Middle frontal gyrus (tissue), 1 donor: ENCODE results near the gene KITLG.
"Not testable (repeated sequence)": the region's sequence is repeated elsewhere in the genome, so short reads cannot be mapped to it uniquely, and the experiment has no call there.

ENCODE experiments used
- DNase-seq: peaks from one replicate; pipeline ENCODE4 v3.0.0-alpha.2; 2015; ENCODE audit warnings: low spot score; ENCODE audit errors: extremely low spot score

KITLG gene

GRCh38 chr12:88496429-88496828 is 83.8 kb downstream of the KITLG start:
- no peak for DNase-seq

GRCh38 chr12:88495031-88495430 is 85.2 kb downstream of the KITLG start:
- no peak for DNase-seq

- DNase-seq = no peak
Observed at GRCh38 chr12:88494520-88494919, 85.8 kb downstream of the KITLG start.

- no peak for DNase-seq
Observed at GRCh38 chr12:88493636-88494035, 86.6 kb downstream of the KITLG start.

- DNase-seq = no peak
Observed at GRCh38 chr12:88490425-88490824, 89.8 kb downstream of the KITLG start.

GRCh38 chr12:88472775-88473174 is 107.5 kb downstream of the KITLG start:
- DNase-seq = no peak

GRCh38 chr12:88472248-88472647 is 108.0 kb downstream of the KITLG start:
- DNase-seq = no peak

GRCh38 chr12:88471331-88472045 is 108.8 kb downstream of the KITLG start:
- DNase-seq = no peak

- DNase-seq = no peak
Observed at GRCh38 chr12:88469154-88469553, 111.1 kb downstream of the KITLG start.

- no peak for DNase-seq
Observed at GRCh38 chr12:88468581-88468980, 111.7 kb downstream of the KITLG start.

- DNase-seq = not testable (repeated sequence)
Observed at GRCh38 chr12:88466708-88467107, 113.6 kb downstream of the KITLG start.

- no peak for DNase-seq
Observed at GRCh38 chr12:88458327-88458726, 121.9 kb downstream of the KITLG start.

GRCh38 chr12:88453323-88453722 is 126.9 kb downstream of the KITLG start:
- no peak for DNase-seq

GRCh38 chr12:88451205-88451604 is 129.1 kb downstream of the KITLG start:
- DNase-seq = no peak

- DNase-seq = no peak
Observed at GRCh38 chr12:88450136-88450535, 130.1 kb downstream of the KITLG start.

- no peak for DNase-seq
Observed at GRCh38 chr12:88448337-88448915, 131.8 kb downstream of the KITLG start.

GRCh38 chr12:88445705-88446394 is 134.4 kb downstream of the KITLG start:
- no peak for DNase-seq

- no peak for DNase-seq
Observed at GRCh38 chr12:88444481-88444880, 135.8 kb downstream of the KITLG start.
